ENCODE data around the gene RFC5.
"Not testable (repeated sequence)": the region's sequence is repeated elsewhere in the genome, so short reads cannot be mapped to it uniquely, and the experiment has no call there.

Gene RFC5

DNA sequence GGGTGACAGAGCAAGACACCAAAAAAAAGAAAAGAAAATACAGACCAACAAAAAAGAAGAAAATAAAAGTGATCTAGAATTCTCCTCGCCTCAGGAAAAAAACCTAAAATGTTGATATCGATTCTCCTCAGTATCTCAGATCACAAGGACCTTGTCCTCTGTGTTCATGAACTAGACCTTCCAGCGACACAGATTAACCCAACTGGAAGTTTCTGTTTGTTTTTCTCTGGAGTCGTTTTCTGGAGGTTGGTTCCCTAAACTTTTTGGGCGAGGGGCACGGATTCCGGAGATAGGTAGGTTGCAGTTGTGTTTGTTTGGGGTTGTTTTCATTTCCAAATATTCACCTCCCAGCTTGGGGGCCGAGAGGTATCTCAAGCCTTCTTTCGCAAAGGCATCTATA, 559 bp upstream of the RFC5 start:
- no peak for DNase-seq

DNA sequence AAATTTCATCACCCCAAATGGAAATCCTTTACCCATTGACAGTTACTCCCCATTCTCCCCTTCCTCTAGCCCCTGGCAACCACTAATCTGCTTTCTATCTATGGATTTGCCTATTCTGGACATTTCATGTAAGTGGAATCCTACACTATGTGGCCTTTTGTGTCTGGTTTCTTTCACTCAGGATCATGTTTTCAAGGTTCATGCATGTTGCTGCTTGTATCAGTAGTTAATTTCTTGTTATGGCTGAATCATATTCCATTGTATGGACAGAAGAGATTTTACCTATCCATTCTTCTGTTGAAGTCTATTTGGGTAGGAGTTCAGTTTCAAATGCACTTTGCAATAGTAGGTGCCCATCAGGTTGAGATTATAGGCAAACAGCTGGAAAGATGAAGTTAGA, 1.4 kb downstream of the RFC5 start:
- DNase-seq: no peak

DNA sequence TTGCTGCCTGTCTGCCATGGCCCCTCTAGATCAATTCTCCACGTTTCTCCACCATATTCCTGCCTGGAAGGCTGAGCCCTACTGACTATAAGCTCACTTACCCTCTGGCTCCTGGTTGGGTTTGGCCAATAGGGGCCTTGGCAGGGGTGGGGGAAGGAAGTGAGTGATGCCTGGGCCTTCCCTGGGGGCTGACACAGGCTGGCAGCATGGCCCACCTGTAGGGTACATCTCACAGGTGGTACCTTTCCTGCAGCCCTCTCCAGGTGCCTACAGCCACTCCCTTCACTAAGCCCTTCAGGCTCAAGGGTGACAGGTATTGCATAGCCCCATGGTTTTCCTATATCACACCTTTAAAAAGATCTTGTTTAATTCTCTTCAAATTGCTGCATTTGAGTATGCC, 3.5 kb downstream of the RFC5 start:
- DNase-seq: no peak

DNA sequence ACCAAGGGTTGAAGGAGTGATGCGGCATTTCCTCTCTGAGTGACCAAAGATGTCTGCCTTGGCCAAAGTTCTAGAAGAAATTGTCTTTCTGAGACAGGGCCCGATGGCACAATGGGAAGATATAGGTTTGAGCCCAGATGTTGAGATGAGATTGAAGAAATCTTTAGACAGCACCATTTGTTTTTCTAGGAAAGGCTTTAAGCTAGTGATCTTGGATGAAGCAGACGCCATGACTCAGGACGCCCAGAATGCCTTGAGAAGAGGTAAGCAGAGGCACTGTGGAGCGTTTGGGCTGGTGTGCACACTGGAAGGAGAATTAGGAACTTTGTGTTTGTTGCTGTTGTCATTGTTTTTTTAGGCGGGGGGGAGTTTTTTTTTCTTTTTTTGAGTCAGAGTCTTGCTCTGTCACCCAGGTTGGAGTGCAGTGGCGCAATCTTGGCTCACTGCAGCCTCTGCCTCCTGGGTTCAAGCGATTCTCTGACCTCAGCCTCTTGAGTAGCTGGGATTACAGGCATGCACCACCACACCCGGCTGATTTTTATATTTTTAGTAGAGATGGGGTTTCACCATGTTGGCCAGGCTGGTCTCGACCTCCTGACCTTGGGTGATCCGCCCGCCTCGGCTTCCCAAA, 5.7 kb downstream of the RFC5 start:
- not testable (repeated sequence) for DNase-seq

DNA sequence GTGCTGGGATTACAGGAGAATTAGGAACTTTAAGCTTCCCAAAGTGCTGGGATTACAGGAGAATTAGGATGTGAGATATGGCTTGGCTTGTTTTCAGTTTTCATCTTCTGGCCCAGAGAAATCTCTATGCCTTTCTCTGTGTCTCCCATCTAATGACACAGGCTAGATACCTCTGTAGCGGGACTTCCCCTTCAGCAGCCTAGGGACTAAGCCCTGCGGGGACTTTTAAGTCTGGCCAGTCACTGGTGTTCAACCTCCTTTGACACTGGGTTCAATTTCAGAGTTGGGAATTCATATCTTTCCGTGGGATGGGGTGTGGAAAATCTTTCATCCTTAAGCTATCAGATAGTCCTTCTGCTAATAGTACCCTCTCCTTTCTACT, 6.2 kb downstream of the RFC5 start:
- no peak for DNase-seq

DNA sequence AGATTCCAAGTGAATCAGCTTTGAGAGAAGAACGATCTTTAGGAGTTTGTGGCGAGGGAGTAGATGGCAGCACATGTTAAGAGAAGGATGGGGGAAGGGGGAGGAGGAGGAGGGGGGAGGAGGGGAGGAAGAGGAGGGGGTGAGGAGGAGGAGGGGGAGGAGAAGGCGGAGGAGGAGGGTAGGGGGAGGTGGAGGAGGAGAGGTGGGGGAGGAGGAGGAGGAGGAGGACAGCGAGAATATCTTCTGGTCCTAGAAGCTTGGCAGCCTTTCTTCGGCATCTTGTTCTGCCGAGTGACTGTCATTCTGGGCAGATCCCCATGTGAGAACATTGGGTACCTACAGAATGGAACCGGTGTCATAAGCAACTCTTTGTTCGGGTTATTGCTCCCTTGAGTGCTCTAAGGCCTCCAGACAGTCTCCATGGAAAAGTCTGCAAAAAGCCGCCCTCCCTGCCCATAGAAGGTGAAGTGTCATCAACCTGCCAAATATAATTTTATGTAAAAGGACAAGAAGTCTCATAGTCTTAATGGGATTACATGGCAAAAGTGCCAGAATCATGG, 6.9 kb downstream of the RFC5 start:
- DNase-seq: peak; percentile 60

DNA sequence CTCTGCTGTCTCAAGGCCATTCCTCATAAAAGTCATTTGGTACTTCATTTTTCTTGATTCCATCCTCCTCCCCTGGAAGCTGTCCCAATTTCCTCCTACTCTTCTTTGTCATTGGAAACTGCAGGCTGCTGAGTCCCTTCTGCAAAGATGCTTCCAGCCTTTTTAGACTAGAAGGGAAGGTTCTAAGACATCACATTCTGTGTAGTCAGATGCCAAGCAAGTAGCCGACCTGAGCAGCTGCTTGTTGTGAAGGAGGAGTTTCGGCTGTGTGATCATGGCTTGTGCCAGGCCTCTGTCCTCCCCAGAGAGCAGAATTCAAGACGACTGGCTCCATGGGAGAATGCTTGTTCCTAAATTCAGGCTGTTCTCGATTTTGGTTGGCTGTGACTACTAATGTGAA, 8.7 kb downstream of the RFC5 start:
- DNase-seq: no peak

- DNase-seq: no peak
Observed at GRCh38 chr12:118029166-118029565, 12.7 kb downstream of the RFC5 start.

GRCh38 chr12:118032188-118032587, 15.7 kb downstream of the RFC5 start:
- no peak for DNase-seq

DNA sequence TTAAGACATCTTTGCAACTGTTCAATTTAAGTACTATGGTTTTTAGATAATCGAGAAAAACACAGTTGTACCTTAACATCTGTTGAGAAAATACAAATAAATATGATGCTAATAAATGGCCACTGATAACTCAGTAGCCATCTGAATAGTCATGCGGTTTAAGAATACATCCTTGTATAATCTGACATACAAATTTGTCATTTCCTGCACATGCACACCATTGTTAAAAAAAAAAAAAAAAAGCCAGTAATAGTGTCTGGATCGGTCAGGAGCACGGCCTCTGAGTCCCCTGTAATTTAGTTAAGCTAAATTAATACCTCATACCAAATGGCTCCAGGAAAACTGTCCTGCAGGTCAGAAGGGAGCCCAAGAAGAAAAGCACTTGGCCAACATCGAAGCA, 16.8 kb downstream of the RFC5 start:
- no peak for DNase-seq

DNA sequence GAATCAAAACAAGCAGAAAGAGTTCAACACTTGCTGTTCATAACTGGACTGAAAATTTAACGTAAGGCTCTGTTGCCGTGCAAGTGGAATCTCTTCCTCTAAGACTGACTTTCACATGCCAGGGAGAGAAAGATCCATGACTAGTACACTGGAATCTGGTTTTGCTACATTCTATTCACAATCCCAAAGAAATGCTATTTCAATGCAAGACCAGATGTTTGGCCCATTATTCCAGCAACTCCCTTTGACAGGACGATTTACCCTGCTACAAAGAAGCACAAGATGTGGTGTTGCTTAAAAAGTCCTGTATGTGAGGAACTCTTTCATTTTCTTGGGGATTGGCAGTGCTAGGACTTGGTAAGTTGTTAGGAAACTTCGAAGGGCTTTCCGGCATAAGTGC, 17.4 kb downstream of the RFC5 start:
- DNase-seq: no peak

GRCh38 chr12:118034429-118035189, 18.1 kb downstream of the RFC5 start:
- DNase-seq: no peak

DNA sequence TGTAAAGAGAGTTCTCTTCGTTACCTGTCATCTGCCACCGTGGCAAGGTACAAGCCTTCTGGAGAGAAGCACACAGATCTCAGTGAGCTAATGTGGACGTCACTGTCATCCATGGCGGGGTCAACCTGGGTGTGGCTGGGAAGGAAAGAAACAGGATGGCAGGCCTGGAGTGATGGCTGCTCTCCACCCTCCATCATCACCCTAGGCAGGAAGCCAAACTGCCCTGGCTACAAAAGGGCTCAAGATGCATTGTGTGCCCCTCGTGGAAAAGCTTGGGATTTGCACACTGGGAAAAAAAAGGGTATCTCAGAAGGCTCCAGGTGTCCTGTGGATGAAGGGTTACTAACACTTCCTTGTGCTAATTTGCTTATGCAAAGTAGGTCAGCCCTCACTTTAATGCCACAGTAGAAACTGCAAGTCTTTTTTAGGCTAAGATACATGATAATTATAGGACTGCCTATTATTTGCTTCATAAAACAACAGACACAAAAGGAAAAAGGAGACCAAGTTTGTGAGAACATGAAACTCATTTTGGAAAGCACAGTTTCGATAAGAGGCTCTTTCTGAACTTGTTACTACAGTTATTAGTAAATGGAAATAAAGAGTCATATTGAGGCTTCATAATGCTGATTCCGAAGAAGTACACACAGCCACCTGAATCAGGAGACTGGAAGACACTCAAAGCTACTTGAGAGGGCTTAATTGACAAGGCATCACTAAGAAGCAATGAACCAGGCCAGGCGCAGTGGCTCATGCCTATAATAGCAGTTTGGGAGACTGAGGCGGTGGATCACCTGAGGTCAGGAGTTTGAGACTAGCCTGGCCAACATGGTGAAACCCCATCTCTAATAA, 18.9 kb downstream of the RFC5 start:
- no peak for DNase-seq

GRCh38 chr12:118036672-118037411, 20.3 kb downstream of the RFC5 start:
- no peak for DNase-seq

- DNase-seq: no peak
Observed at GRCh38 chr12:118038137-118038536, 21.6 kb downstream of the RFC5 start.

- DNase-seq: no peak
Observed at GRCh38 chr12:118042091-118042490, 25.6 kb downstream of the RFC5 start.

DNA sequence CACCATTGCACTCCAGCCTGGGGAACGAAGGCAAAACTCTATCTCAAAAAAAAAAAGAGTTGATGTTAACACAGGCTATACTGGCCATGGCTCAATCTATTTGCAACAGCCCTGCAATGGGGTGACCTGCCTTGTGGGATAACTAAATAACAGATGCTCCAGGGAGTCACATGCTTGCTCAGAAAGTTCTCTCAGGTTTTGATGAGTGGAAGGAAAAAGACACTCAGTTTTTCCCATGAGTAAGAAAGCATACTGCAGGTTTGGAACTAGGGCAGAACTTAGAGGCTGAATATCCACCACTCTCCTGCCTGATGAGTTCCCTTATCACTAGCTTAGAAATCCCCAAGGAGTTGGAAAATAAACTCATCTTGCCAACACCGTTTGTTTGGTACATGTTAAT, 27.6 kb downstream of the RFC5 start:
- no peak for DNase-seq

- no peak for DNase-seq
Observed at GRCh38 chr12:118044577-118044976, 28.1 kb downstream of the RFC5 start.

GRCh38 chr12:118046430-118046829, 29.9 kb downstream of the RFC5 start:
- DNase-seq: no peak

- no peak for DNase-seq
Observed at GRCh38 chr12:118050972-118051910, 34.7 kb downstream of the RFC5 start.

DNA sequence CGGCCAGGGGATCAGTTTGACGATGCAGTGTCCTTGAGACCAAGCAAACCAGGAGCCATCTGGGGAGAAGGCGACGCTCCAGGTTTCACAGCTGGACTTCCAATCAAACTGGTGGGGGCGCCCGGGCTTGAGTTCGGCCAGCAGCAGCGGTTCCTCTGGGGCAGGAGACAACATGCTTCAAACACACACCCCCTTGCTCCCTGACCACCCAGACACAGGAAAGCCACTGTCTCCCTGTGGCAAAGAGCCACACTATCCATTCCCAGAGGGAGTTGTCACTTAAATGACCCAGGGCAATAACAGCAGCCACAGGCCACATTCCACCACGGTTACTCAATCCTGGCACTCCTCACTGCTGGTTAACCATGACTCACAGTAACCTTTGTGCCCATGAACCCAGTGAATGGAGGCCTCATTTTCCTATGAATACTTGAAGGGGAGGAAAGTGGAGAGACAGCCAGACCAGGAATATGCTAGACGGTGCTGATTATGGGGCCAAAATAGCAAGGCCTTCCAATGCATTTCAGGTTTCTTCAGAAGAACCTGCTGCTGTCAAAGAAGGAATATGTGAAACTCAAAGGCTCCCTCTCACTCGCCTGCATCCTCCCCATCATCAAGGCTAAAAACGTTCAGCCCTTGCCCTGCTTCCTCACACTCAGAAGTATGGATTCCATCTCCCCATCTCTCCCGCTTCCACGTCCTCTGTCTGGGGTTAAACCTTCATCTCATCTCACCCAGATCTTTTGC, 36.0 kb downstream of the RFC5 start:
- DNase-seq: peak; percentile 64

Data from midbrain (tissue), 1 donor.